Measurements from ENCODE around the gene NOC4L.

NOC4L gene

DNA sequence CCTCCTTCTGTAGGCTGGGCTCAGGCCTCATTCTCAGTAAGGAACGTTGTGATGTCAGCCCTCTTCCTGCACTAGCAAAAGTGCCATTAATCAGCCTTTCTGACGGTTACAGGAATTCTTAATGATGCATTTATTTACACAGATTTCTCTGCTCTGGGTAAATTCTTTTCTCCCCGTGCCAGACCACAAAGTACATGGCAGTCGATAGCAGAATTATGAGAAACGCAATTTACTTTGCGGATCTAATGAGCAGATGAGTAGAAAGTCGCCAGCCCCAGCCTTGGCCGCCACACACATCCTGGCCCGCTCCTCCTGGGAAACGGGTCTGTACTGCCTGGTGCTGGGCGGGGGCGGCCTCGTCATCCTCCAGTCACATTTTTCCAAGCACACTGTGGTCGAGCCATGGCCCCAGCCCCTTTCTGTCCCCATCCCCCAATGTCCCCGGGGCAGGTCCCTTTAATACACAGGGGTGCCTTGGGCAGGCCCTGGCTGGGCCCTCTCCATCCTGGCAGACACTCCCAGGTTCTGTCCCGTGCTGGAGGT is 25.9 kb downstream of the NOC4L start:
- no peak for DNase-seq (ENCODE audit: low read depth)

GRCh38 chr12:132170637-132171292 is 26.5 kb downstream of the NOC4L start:
- no peak for DNase-seq (ENCODE audit: low read depth)

DNA sequence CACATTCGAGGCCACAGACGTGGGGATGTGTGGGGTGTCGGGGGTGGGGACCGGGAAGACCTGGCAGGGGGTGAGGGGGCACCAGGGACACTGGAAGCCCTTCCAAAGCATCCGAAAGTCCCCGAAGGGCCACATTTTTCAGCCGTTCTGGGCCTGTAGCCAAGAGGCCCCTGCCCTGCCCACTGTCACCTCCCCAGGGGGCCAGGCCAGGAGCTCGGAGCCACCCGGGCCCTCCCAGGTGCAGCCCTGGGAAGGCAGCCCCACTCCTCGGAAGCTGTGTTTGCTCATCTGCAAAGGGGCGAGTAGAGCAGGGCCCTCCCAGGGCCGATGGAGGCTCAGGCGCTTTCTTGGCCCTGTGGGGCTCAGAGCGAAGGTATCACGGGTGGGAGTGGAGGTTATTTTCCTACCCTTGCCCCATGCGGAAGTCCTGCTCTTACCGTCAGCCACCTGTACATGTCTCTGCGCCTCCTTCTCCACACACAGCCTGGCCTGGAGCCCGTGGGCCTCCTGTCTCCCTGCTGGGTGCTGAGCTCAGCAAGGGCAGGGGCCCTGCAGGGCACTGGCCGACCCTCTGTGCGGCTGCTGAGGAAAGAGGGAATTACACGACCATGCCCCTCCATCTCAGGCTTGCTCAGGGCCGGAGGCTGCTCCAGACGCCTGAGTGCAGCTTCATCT is 27.2 kb downstream of the NOC4L start:
- DNase-seq (ENCODE audit: low read depth): no peak

- no peak for DNase-seq (ENCODE audit: low read depth)
Measured at GRCh38 chr12:132171968-132172521, 27.8 kb downstream of the NOC4L start.

DNA sequence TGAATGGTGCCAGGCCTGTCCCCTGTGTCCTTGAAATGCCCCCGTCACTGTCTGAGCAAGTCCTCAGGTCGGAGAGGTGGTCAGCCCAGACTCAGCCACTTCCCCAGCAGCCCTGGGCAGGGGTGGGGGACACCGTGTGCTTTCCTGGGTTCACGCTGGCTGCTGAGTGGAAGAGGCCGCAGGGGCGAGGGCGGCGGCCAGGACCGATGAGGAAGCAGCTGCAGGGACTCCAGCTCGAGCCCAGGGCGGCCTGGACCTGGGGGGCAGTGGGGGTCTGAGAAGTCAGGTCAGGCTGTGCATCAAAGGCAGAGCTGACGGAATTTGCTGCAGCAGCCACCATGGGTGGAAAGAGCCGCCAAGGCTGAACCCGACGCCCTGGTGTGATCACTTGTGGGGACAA is 28.4 kb downstream of the NOC4L start:
- DNase-seq (ENCODE audit: low read depth): no peak

- DNase-seq (ENCODE audit: low read depth): no peak
Measured at GRCh38 chr12:132173135-132174014, 29.1 kb downstream of the NOC4L start.

DNA sequence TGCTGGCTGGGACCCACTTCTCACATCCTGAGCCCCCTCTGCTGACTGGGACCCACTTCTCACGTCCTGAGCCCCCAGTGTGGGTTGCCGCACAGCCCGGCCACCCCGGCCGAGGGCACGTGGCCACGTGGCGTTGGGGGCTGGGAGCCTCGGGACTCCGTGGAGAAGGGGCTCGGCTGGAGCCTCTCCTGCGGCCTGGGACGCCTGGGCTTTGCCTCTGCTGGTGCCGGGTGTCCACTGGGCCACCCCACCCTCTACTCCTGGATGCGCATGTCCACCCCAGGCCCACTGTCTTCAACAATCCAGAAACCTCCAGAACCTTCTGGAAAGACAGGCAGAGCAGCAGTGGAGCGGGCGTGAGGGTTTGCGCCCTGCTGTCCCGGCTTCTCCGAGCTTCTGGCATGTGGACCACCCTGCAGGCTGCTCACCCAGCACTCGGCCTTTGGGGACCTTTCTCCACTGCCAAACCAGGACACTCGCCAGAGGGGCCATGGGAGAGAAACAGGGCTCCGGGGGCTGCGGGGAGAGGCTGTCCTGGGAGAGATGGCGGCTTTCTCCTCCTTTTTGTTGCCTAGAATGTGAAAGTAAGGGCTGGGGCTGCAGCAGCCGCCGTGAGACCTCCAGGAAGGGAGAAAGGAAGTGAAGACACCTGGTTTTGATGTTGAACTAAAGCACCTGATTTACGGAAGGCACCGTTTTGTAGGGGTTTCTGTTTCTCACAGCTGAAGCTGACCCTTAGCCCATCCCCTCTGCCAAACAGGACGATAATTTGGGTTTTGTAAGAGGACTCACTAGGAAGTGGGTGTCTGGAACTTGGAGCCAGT is 30.0 kb downstream of the NOC4L start:
- no peak for DNase-seq (ENCODE audit: low read depth)

- no peak for DNase-seq (ENCODE audit: low read depth)
Measured at GRCh38 chr12:132174839-132175490, 30.7 kb downstream of the NOC4L start.

DNA sequence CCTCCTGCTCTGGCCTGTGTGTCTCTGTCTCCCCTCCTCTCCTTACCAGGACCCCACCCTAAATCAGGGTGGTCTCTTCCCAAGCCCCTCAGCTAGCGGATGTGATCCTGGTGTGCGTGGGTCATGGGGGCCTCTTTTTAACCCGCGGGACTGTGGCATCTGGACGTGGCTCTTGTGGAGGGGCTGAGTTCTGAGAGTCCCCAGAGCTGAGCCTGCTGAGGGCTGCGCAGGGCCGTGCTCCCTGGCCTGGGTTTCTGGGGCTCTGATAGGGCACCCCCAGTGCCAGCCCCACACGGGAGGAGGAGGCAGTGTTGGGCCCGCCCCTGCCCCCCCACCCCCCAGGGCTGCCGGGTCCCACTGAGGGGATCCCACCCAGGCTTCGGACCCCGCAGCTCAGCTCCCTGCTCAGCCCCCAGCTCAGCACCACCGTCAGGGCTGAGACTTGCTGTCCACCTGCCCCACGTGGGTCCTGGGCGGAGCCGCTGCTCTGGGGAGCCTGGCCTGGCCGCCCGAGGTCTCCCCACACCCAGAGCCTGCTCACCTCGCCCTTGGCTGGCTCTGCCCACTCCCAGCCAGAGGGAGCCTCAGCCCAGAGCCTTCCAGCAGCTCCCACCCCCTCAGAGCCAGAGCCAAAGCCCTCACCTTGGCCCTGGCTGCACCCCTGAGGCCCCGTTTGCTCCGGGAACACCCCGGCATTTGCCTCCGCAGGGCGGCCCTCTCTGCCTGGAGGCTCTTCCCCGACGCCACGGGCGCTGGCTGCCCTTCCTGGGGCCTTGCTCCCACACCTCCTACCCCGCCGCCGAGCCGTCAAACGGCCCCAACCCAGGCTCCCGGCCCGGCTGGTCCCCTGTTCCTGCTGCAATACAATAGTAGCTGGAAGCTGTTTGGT is 31.5 kb downstream of the NOC4L start:
- no peak for DNase-seq (ENCODE audit: low read depth)

DNA sequence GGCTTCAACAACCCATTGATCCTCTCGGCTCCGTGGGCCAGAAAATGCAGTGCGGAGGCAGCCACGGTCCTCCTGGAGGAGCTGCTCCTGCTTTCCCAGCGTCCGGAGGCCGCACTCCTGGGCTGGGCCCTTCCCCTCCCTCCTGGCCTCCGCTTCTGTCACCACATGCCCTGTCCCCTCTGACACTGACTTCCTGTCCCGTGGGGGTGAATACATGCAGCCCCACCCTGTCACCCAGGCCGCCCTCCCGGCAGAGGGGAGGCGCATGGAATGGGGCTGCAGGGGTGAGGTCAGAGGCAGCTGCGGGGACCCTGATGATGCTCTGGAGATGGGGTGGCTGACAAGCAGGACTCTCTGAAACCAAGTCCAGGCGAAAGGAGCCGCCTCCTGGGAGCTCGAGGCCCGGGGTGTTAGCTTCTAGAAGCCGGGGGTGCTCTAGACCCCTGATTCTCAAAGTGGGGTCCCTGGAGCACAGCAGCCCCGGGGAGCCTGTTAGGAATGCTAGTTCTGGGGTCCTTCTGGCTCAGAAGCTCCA is 32.2 kb downstream of the NOC4L start:
- no peak for DNase-seq (ENCODE audit: low read depth)

DNA sequence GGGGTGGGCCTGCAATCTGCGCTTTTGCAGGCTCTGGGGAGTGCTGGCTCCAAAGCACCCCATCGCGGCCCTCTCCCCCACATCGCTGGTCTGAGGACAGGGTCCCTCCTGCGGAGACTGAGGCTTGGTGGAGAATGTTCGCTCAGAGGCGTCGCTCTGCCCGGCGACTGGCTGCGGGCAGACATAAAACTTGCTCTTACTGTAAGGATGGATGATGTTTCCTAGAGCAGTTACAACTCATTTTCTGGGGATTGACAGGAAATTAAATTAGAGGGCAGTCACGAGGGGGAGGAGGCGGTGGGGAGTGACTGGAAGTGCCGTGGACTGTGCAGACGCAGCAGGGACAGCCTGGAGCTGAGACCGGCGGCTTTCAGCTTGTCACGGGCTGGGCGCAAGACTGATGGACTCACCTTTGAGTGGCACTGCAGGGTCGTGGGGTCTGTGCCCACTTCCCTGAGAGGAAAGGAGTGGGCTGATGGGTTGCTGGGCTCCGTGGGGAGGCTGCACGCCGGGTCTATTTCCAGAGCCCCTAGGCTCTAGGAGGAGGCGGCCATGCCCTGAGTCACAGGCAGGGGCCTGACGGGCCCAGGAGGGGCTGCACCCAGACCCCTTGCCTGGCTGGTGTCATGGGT is 32.8 kb downstream of the NOC4L start:
- no peak for DNase-seq (ENCODE audit: low read depth)

DNA sequence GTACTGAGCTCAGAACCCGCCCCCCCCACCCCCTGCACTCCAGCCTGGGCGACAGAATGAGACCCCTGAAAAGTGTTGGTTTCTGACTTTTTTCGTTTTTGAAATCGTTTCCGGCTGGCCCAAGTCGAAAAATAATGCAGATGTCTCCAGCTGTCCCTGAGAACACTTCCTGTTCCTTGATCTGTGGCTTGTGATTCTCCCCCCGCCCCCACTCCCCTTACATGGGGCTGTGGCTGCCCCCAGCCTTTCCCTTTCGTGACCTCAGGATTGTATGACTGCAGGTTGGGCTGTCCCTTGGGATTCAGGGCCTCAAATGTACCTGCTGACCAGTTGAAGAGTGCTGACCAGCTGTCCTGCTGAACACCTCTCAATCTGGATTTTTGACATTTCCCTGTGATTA is 34.1 kb downstream of the NOC4L start:
- DNase-seq (ENCODE audit: low read depth): no peak

GRCh38 chr12:132178801-132179401 is 34.6 kb downstream of the NOC4L start:
- no peak for DNase-seq (ENCODE audit: low read depth)

DNA sequence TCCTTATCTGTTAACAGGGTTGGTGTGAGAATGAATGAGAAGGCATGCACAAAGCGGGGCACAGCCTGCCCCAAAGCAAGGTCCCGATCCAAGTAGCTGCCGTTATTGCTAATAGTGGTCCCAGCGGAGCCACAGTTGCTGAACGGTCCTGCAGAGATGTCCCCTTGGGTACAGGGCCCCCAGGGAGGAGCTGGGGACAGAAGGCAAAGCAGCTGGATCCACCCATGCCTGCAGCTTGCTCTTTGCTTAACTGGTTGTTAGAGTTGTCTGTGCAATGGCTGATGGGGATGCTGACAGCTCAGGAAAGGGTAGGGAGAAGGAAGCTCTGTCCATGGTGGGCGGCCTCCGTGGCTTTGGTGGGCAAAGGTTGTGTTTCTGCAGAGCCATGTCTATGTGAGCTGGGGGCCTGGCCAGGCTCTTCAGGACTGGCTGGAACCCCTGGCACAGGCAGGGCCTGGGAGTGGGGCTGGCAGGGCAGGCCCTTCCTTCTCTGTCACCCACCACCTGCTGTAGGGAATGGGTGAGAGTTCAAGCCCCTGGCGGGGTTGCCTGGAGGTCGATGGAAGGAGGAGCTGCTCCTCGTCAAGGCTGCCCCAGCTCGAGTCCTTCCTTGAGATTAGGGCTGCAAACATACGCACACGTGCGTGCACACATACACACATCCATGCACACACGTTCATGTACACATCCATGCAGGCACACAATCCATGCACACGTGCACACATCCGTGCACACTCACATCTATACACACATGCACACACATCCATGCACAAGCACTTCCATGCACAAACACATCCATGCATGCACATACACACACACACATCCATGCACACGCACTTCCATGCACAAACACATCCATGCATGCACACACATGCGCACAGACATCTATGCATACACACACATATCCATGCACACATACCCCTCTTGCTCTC is 35.4 kb downstream of the NOC4L start:
- no peak for DNase-seq (ENCODE audit: low read depth)

DNA sequence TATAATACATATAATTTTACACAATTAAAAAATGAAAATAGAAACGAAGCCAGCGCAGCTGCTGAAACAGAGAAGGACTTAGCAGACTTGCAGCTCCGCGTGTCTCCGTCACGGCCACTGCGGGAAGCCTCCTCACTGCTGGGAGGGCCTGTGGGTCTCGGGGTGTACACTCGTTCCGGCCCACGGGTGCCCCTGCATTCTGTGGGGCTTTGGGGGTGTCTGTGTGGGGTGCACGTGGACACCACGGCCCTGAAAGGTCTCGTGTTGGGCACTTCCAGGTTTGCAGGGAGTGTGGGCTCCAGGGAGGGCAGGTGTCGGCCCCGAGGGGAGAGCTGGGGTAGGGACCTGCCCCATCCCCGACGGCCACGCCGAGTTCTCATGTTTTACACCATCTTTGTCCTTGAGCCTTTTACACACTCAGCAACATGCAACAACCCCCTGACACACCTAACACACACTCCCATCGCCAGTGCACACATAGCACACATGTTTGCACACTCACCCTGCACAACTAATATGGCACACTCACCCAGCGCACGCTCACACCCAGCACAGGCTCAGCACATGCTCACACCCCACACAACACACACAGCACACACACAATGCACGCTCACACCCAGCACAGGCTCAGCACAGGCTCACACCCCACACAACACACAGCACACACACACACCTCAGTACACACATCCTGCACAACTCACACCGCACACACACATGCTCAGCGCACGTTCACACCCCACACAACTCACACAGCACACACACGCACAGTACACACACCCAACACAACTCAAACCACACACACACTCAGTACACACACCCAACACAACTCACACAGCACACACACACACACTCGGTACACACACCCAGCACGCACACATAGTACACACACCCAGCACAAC is 36.6 kb downstream of the NOC4L start:
- no peak for DNase-seq (ENCODE audit: low read depth)

DNA sequence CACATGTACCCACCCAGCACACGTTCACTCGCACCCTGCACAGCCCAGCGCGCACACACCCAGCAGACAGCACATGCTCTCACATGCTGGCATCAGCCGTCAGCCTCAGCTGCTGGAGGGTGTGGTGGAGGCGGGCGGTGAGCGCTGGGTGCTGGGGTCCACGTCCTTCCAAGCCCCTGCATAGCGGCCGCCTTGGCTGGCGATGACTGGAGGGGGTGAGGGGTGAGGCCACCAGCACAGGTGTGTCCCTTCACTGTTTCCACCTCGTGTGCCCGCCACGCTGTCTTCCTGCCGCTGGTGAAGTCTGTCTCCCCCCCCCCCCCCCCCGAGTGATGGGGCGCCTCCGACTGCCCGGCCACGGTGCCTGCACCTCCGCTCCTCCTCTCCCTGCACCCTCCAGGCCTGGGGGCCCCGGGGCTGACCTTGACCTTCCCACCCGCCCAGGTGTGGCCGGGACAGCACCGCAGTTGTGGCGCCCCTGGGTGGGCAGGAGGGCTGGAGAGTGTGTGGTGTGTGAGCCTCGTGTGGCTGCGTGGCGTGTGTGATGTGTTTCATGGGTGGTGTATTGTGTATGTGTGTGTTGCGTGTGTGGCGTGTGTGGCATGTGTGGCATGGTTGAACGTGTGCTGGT is 37.4 kb downstream of the NOC4L start:
- no peak for DNase-seq (ENCODE audit: low read depth)
